Parathyroid adenoma (tissue), 2 donors: ENCODE results near the gene KIF20B.

ENCODE experiments used
- H2AFZ ChIP-seq: fragments of 300-600 bp; sonication (generic); one replicate; pipeline ENCODE4 v1.7.0; 2017; ENCODE audit warnings: antibody characterized with exemption, mild to moderate bottlenecking
- H3K27ac ChIP-seq: fragments of 300-600 bp; sonication (generic); one replicate; pipeline ENCODE4 v1.7.0; 2017
- H3K27me3 ChIP-seq: fragments of 300-600 bp; sonication (generic); one replicate; pipeline ENCODE4 v1.7.0; 2017; ENCODE audit warnings: low read length; ENCODE audit not compliant: control insufficient read depth, insufficient read depth
- H3K36me3 ChIP-seq: fragments of 300-600 bp; sonication (generic); one replicate; pipeline ENCODE4 v1.7.0; 2017; ENCODE audit warnings: low read length; ENCODE audit not compliant: control insufficient read depth, insufficient read depth
- H3K4me1 ChIP-seq: fragments of 300-600 bp; sonication (generic); one replicate; pipeline ENCODE4 v1.7.0; 2017; ENCODE audit warnings: control low read depth
- H3K4me2 ChIP-seq: fragments of 300-600 bp; sonication (generic); one replicate; pipeline ENCODE4 v1.7.0; 2017; ENCODE audit warnings: low read length
- H3K4me3 ChIP-seq: fragments of 300-600 bp; sonication (generic); one replicate; pipeline ENCODE4 v1.7.0; 2017; ENCODE audit warnings: low read depth, low read length
- H3K79me2 ChIP-seq: fragments of 300-600 bp; sonication (generic); one replicate; pipeline ENCODE4 v1.7.0; 2017; ENCODE audit warnings: control low read depth
- H3K9ac ChIP-seq: fragments of 300-600 bp; sonication (generic); one replicate; pipeline ENCODE4 v1.7.0; 2017; ENCODE audit warnings: mild to moderate bottlenecking
- H3K9me3 ChIP-seq: fragments of 300-600 bp; sonication (generic); one replicate; pipeline ENCODE4 v1.7.0; 2017; ENCODE audit warnings: low read length; ENCODE audit not compliant: control insufficient read depth
- TF ChIP-seq, protein P1 (sequence below): fragments of 300-600 bp; sonication (generic); IDR thresholded peaks from one replicate; pipeline ENCODE4 v1.7.0; 2017; ENCODE audit warnings: antibody characterized with exemption, mild to moderate bottlenecking
- donor health status: primary hyperparathyroidism.

KIF20B gene

GRCh38 chr10:89734616-89735015 lies 33.2 kb downstream of the KIF20B start:
- H3K4me2 ChIP-seq: no peak overlapping the region
- H3K27ac ChIP-seq: no peak overlapping the region
- H2AFZ ChIP-seq: no peak overlapping the region
- no peak overlapping the region for H3K4me3 ChIP-seq
- no peaks in the 10 kb centered on the region for H3K79me2 ChIP-seq
- H3K9me3 ChIP-seq: no peaks in the 10 kb centered on the region
- no peaks in the 10 kb centered on the region for H3K4me1 ChIP-seq
- TF ChIP-seq, protein P1, sequence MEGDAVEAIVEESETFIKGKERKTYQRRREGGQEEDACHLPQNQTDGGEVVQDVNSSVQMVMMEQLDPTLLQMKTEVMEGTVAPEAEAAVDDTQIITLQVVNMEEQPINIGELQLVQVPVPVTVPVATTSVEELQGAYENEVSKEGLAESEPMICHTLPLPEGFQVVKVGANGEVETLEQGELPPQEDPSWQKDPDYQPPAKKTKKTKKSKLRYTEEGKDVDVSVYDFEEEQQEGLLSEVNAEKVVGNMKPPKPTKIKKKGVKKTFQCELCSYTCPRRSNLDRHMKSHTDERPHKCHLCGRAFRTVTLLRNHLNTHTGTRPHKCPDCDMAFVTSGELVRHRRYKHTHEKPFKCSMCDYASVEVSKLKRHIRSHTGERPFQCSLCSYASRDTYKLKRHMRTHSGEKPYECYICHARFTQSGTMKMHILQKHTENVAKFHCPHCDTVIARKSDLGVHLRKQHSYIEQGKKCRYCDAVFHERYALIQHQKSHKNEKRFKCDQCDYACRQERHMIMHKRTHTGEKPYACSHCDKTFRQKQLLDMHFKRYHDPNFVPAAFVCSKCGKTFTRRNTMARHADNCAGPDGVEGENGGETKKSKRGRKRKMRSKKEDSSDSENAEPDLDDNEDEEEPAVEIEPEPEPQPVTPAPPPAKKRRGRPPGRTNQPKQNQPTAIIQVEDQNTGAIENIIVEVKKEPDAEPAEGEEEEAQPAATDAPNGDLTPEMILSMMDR: no peak
- H3K27me3 ChIP-seq: no peaks in the 10 kb centered on the region
- H3K36me3 ChIP-seq: no peaks in the 10 kb centered on the region
- H3K9ac ChIP-seq: no peak overlapping the region

GRCh38 chr10:89738551-89739209 lies 37.3 kb downstream of the KIF20B start:
- Histone ChIP-seq H3K4me2 (no peak overlapping the region), H3K9ac (no peak overlapping the region), H3K27me3 (no peaks in the 10 kb centered on the region), H3K4me1 (no peaks in the 10 kb centered on the region), H3K36me3 (no peaks in the 10 kb centered on the region), H3K27ac (no peak overlapping the region), H3K79me2 (no peaks in the 10 kb centered on the region), H3K4me3 (no peak overlapping the region), H3K9me3 (no peaks in the 10 kb centered on the region), H2AFZ (no peak overlapping the region)
- TF ChIP-seq, protein P1: no peak

DNA sequence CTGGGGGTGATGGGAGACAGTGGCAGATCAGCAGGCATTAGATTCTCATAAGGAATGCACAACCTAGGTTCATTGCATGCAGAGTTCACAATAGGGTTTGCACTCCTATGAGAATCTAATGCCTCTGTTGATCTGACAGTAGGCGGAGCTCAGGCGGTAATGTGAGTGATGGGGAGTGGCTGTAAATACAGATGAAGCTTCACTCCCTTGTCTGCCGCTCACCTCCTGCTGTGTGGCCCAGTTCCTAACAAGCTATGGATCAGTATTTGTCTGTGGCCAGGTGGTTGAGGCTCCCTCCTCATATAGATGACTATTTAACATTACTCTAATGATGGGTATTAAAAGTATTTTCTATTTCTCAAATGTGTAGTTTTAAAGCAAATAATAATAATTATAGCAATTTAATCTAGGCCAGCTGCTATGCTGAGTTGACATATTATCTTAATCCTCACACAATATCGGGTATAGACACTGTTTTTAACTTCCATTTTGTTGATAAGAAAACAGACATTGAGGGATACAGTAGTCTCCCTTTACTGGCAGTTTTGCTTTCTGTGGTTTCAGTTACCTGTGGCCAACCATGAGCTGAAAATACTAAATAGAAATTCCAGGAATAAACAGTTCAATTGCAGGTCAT lies 39.9 kb downstream of the KIF20B start:
- Histone ChIP-seq H3K9me3 (no peaks in the 10 kb centered on the region), H2AFZ (no peak overlapping the region), H3K4me2 (no peak overlapping the region), H3K9ac (no peak overlapping the region), H3K4me1 (no peaks in the 10 kb centered on the region), H3K79me2 (no peaks in the 10 kb centered on the region), H3K27ac (no peak overlapping the region), H3K27me3 (no peaks in the 10 kb centered on the region), H3K4me3 (no peak overlapping the region), H3K36me3 (no peaks in the 10 kb centered on the region)
- TF ChIP-seq, protein P1: no peak

- no peaks in the 10 kb centered on the region for H3K36me3 ChIP-seq
- H3K9ac ChIP-seq: no peak overlapping the region
- H2AFZ ChIP-seq: no peak overlapping the region
- no peak overlapping the region for H3K27ac ChIP-seq
- no peaks in the 10 kb centered on the region for H3K79me2 ChIP-seq
- H3K27me3 ChIP-seq: no peaks in the 10 kb centered on the region
- H3K4me1 ChIP-seq: no peaks in the 10 kb centered on the region
- no peak overlapping the region for H3K4me2 ChIP-seq
- TF ChIP-seq, protein P1: no peak
- H3K9me3 ChIP-seq: no peaks in the 10 kb centered on the region
- no peak overlapping the region for H3K4me3 ChIP-seq
Observed at GRCh38 chr10:89744026-89744425, 42.6 kb downstream of the KIF20B start.

DNA sequence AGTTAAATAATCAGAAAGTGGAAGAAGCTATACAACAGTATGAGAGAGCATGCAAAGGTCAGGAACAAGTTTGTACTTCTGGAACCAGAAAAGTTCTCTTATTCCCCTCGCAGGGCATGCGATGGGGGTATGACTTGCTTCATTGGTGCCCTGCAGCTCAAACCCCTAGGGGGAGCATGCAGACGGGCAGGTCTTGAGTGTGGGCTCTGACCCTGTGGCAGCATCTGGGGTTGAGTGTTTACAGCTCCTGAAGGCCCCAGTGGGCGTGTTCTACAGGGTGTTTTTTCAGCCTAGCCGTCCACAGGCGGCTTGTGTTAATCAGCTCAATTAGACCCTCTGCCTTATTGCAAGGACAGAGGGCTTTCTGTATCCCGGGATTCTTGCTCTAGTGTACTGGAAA lies 44.5 kb downstream of the KIF20B start:
- no peaks in the 10 kb centered on the region for H3K79me2 ChIP-seq
- H3K36me3 ChIP-seq: no peaks in the 10 kb centered on the region
- H3K4me2 ChIP-seq: no peak overlapping the region
- TF ChIP-seq, protein P1: no peak
- no peaks in the 10 kb centered on the region for H3K27me3 ChIP-seq
- no peak overlapping the region for H3K4me3 ChIP-seq
- H3K4me1 ChIP-seq: no peaks in the 10 kb centered on the region
- H3K27ac ChIP-seq: no peak overlapping the region
- no peak overlapping the region for H3K9ac ChIP-seq
- no peak overlapping the region for H2AFZ ChIP-seq
- no peaks in the 10 kb centered on the region for H3K9me3 ChIP-seq
